ENCODE measurements around the gene SLC22A3. TPM values are rescaled to one million over a fixed set of nuclear protein-coding genes. Genes with fewer than 3 reads are reported as not detected.
"Not testable (repeated sequence)": the region's sequence is repeated elsewhere in the genome, so short reads cannot be mapped to it uniquely, and the experiment has no call there.

The SLC22A3 gene
- polyA plus RNA-seq, 3 donors = 2.8 to 11.3 (median 2.9) TPM

GRCh38 chr6:160393442-160393841, 45.3 kb downstream of the SLC22A3 start:
- not testable (repeated sequence) for H3K27ac ChIP-seq (ENCODE audit: low read depth, low read length)
- 87 to 100% (median 95%) methylated on average over 1 of the region's 1 CpG for WGBS, 3 donors

GRCh38 chr6:160393891-160394653, 45.9 kb downstream of the SLC22A3 start:
- 34 to 68% (median 57%) methylated on average over 8 of the region's 8 CpGs for WGBS, 3 donors

GRCh38 chr6:160394654-160395035, 46.5 kb downstream of the SLC22A3 start:
- 55 to 69% (median 64%) methylated on average over 2 of the region's 2 CpGs for WGBS, 3 donors
- no peak overlapping the region for H3K27ac ChIP-seq (ENCODE audit: low read depth, low read length)

More at GRCh38 chr6:160393891-160394653, 45.9 kb downstream of the SLC22A3 start:
- H3K27ac ChIP-seq (ENCODE audit: low read depth, low read length) = no peak overlapping the region

- H3K27ac ChIP-seq (ENCODE audit: low read depth, low read length) = no peak overlapping the region
- WGBS, 3 donors = 49 to 94% (median 83%) methylated on average over 3 of the region's 3 CpGs
These were observed 47.0 kb downstream of the SLC22A3 start for GRCh38 chr6:160395187-160395586.

- 82 to 92% (median 85%) methylated on average over 1 of the region's 1 CpG for WGBS, 3 donors
- no peak overlapping the region for H3K27ac ChIP-seq (ENCODE audit: low read depth, low read length)
These were observed 48.1 kb downstream of the SLC22A3 start for GRCh38 chr6:160396292-160396691.

GRCh38 chr6:160398674-160399271, 50.6 kb downstream of the SLC22A3 start:
- 74 to 84% (median 77%) methylated on average over 3 of the region's 3 CpGs for WGBS, 3 donors
- H3K27ac ChIP-seq (ENCODE audit: low read depth, low read length) = no peak overlapping the region

GRCh38 chr6:160400446-160400845, 52.3 kb downstream of the SLC22A3 start:
- H3K27ac ChIP-seq (ENCODE audit: low read depth, low read length) = no peak overlapping the region
- 45 to 68% (median 52%) methylated on average over 2 of the region's 2 CpGs for WGBS, 3 donors

- H3K27ac ChIP-seq (ENCODE audit: low read depth, low read length) = no peak overlapping the region
- 40 to 72% (median 63%) methylated on average over 5 of the region's 5 CpGs for WGBS, 3 donors
These were observed 60.4 kb downstream of the SLC22A3 start for GRCh38 chr6:160408528-160408927.

GRCh38 chr6:160412993-160413392, 64.8 kb downstream of the SLC22A3 start:
- WGBS, 3 donors = 88 to 93% (median 93%) methylated on average over 2 of the region's 2 CpGs
- no peak overlapping the region for H3K27ac ChIP-seq (ENCODE audit: low read depth, low read length)

GRCh38 chr6:160417146-160417545, 69.0 kb downstream of the SLC22A3 start:
- no peak overlapping the region for H3K27ac ChIP-seq (ENCODE audit: low read depth, low read length)
- 92 to 100% (median 96%) methylated on average over 1 of the region's 1 CpG for WGBS, 3 donors

GRCh38 chr6:160417550-160417949, 69.4 kb downstream of the SLC22A3 start:
- no peak overlapping the region for H3K27ac ChIP-seq (ENCODE audit: low read depth, low read length)

- no peak overlapping the region for H3K27ac ChIP-seq (ENCODE audit: low read depth, low read length)
- 40 to 80% (median 79%) methylated on average over 3 of the region's 3 CpGs for WGBS, 3 donors
These were observed 70.2 kb downstream of the SLC22A3 start for GRCh38 chr6:160418370-160418769.

- WGBS, 3 donors = 63 to 79% (median 78%) methylated on average over 1 of the region's 1 CpG
- H3K27ac ChIP-seq (ENCODE audit: low read depth, low read length) = no peak overlapping the region
These were observed 71.3 kb downstream of the SLC22A3 start for GRCh38 chr6:160419488-160419887.

GRCh38 chr6:160420253-160420968, 72.2 kb downstream of the SLC22A3 start:
- H3K27ac ChIP-seq (ENCODE audit: low read depth, low read length) = no peak overlapping the region
- WGBS, 3 donors = 90 to 96% (median 92%) methylated on average over 9 of the region's 9 CpGs

- WGBS, 3 donors = 68 to 79% (median 78%) methylated on average over 7 of the region's 7 CpGs
- H3K27ac ChIP-seq (ENCODE audit: low read depth, low read length) = no peak overlapping the region
These were observed 72.9 kb downstream of the SLC22A3 start for GRCh38 chr6:160420969-160421556.

GRCh38 chr6:160421854-160422253, 73.7 kb downstream of the SLC22A3 start:
- H3K27ac ChIP-seq (ENCODE audit: low read depth, low read length) = no peak overlapping the region

GRCh38 chr6:160424256-160424655, 76.1 kb downstream of the SLC22A3 start:
- no peak overlapping the region for H3K27ac ChIP-seq (ENCODE audit: low read depth, low read length)

More at GRCh38 chr6:160421854-160422253, 73.7 kb downstream of the SLC22A3 start:
- WGBS, 3 donors = 65 to 82% (median 68%) methylated on average over 5 of the region's 5 CpGs

- H3K27ac ChIP-seq (ENCODE audit: low read depth, low read length) = no peak overlapping the region
- 56 to 90% (median 59%) methylated on average over 3 of the region's 3 CpGs for WGBS, 3 donors
These were observed 78.0 kb downstream of the SLC22A3 start for GRCh38 chr6:160426136-160426535.

Data from adipose tissue (tissue), 3 donors.